HG02884 (cell line): ENCODE results near the gene AHSG.

Experiments used
- ATAC-seq: cut with Tn5 transposase; IDR thresholded peaks from one replicate; pipeline ENCODE4 v1.9.1; 2021; ENCODE audit warnings: mild to moderate bottlenecking, moderate library complexity; ENCODE audit not compliant: unreplicated experiment

AHSG gene

GRCh38 chr3:186592682-186593081 lies 20.2 kb upstream of the AHSG start:
- no peak for ATAC-seq

- no peak for ATAC-seq
Measured at GRCh38 chr3:186593862-186594261, 19.0 kb upstream of the AHSG start.

DNA sequence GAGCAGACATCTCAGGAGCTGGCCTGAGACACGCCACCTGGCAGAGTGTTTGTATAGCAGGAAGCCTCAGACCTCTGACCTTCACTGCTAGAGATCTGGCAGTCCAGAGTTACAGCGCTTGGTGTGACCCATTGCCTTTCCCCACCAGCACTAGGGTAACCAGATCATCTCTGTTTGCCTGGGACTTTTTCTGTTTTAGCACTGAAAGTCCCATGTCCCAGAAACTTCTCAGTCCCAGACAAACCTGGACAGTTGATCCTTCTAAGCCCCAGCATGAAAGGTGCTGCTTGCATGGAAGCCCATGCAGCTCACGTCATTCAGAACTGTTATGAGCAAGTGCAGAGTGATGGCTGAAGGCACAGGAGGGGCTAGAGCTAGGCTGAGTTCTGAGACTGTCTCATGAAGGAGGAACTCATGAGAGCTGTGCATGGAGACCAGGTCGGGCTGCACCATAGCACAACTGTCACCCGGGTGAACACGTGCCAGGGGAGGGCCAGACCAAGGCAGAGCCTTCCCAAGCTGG lies 18.2 kb upstream of the AHSG start:
- no peak for ATAC-seq

DNA sequence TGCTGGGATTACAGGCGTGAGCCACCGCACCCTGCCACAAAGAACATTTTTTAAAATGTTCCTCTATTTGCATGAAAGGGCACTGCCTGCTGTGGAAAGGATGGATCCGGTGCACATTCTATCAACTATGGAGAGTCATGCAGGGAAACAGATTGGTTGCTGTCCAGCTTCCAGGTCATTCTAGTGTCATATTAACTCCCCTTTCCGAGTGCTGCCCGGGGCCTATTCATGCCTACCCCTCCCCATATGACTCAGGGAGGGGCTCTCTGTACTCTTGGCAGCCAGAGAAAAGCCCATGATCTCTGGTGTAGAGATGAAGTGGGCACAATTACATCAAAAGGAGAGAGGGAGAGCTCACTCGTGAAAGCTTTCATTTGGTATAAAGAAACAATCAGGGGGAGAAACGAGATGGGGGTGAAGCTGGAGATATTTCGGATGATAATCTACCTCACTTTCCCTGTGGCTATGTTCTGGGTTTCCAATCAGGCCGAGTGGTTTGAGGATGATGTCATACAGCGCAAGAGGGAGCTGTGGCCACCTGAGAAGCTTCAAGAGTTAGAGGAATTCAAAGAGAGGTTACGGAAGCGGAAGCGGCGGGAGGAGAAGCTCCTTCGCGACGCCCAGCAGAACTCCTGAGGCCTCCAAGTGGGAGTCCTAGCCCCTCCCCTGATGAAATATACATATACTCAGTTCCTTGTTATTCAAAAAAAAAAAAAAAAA lies 16.1 kb upstream of the AHSG start:
- ATAC-seq, result no peak

DNA sequence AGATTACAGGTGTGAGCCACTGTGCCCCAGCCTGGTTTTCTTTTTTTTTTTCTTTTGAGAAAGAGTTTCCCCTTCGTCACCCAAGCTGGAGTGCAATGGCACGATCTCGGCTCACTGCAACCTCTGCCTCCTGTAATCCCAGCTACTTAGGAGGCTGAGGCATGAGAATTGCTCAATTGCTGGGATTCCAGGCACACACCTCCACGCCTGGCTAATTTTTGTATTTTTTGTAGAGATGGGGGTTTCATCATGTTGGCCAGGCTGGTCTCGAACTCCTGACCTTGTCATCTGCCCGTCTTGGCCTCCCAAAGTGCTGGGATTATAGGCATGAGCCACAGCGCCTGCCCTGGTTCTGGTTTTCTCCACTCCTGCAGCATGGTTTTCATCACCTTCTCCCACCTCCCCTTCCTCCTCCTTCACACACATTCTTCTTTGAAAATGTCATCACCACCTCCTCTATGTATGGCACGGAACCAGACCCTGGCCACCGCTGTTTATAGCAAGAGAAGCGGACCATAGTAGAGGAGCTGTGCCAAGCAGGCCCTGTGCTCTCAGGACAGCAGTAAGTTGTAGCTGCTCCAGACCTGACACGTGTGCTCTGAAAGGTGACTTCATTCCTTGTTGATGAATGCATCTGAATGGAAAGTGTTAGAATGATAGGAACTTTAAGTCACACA lies 14.6 kb upstream of the AHSG start:
- no peak for ATAC-seq

DNA sequence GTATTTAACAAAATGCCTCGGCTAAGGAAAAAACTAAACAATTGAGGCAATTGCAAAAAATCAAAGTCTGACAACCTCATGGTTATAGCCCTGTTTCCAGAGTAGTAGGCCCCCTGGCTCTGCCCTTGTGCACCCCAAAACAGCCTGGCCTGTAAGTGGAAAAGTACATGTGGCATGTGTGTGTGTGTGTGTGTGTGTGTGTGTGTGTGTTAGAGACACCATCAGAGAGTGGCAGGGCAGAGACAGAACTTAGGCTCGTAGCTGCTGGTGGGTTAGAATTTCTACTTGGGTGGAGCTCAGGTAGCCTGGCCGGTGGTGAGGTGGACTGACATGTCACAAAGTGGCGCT lies 14.1 kb upstream of the AHSG start:
- no peak for ATAC-seq

GRCh38 chr3:186599142-186599784 lies 13.6 kb upstream of the AHSG start:
- no peak for ATAC-seq

DNA sequence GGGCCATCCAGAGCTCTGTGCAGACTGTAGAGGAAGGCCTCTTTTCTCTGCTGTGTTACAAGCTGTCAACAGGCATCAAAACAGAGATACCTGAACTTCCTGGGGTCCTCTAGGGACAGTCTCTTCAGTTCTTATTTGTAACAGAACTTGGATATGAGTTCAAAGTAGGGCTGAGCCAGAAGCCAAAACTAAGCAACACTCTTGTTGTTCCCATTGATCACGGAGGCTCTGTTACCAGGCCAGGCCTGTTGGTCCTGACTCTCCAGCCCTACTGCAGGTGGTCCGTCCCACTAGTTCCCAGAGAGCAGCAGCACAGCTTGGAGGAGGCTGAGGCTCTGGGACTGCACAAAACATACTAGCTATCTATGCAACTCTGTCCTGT lies 13.1 kb upstream of the AHSG start:
- no peak for ATAC-seq

GRCh38 chr3:186600896-186601295 lies 12.0 kb upstream of the AHSG start:
- no peak for ATAC-seq

- no peak for ATAC-seq
Measured at GRCh38 chr3:186603159-186603558, 9.7 kb upstream of the AHSG start.

DNA sequence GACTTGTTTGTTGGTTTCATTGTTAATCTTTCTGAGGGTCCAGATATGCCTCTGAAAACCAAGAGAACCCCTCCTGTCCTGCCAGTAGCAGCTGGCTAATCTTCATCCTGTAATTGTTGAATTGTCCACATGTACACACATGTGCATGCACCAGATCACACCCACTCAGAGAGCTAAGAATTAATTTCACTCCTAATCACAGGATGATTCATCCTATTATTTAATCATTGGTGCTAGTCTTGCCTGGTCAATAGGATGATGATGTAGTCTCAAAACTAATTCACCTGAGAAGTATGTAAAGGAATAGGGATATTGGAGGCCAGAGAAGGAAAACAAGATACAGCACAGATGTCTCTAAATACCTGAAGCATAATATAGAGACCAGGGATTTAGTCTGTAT lies 7.8 kb upstream of the AHSG start:
- no peak for ATAC-seq

GRCh38 chr3:186605561-186606545 lies 7.0 kb upstream of the AHSG start:
- ATAC-seq, result no peak

DNA sequence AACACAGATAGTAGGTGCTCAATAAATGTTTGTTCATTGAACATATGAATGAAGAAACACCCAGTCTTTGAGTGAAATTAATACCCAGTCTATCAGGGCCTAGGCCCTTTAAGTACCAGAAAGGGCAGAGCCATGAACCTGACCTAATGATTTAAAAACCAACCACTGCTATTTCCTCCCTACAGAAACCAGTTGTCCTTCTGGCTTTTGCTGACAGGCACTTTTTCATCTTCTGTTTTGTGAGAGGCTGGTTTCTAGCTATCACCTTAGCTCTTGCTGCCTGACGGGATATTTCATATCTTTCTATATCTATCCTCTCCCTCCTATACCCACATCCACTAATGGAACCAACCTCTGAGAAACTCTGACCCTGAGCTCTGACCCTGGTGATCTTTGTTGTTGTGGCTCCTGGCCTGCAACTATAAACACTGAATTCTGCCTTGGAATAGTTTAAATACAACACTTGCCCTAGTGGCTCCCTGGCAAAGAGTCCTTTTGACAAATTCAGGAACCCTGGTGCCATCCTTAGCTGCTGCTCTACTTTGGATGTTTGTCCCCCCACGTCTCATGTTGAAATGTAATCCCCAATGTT lies 4.1 kb upstream of the AHSG start:
- no peak for ATAC-seq

- no peak for ATAC-seq
Measured at GRCh38 chr3:186609247-186609868, 3.5 kb upstream of the AHSG start.

GRCh38 chr3:186612065-186612464 lies 795 bp upstream of the AHSG start:
- ATAC-seq, result no peak

GRCh38 chr3:186613637-186614265 lies 891 bp downstream of the AHSG start:
- ATAC-seq, result no peak

- ATAC-seq, result no peak
Measured at GRCh38 chr3:186614266-186614596, 1.4 kb downstream of the AHSG start.

DNA sequence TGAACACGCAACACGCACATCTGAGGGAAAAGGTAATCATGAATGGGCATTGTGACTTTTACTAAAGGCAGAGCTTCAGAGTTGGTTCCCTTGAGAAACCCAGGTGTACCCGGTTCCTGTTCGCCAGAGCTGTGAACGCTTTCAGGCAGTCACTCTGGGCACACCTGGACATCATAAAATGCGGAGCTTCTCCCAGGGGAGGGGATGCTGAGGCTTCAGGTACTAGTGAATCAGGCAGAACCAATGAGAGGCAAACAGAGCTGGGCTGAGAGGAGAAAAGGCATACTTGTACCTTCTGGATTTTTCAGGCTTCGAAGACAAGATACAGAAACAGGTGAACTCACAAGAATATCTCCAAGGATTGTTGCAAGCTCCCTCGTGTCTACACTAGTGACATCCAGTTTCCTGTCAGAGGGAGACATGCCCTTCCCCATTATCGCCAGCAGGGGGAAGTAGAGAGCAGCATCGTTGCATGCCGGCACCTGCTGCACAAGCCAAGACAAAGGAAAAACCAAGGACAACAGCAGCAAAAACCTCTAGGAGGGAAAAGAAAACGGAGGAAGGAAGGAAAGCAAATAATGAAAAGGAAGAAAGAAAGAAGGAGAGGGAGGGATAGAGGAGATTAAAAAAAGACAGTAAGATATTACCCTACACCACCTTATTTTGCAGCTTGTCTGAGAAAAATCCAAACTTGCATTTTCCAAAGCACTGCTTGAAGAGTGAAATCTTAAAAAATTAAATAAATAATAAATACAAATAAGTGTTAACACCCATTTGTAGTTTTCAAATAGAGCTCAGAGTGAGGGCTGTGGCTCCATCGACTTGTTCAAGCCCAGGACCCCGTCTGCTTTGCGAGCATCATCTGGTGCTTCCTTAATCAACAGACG lies 2.0 kb downstream of the AHSG start:
- ATAC-seq, result no peak

DNA sequence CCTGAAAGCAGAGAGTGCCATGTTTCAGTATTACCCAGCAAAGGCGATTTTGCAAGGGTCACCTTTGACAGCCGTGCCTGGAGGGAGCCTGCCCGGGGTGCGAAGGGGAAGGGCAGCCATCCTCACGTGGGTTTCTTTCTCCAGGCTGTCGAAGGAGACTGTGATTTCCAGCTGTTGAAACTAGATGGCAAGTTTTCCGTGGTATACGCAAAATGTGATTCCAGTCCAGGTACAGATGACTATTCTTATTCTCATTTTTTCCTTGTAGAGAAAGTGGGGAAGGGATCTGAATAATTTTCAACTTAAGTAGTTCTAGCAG lies 3.4 kb downstream of the AHSG start:
- ATAC-seq, result no peak
